GM12892 (cell line): ENCODE measurements around the gene FGGY.

Experiments used
- DNase-seq: peaks from one replicate; pipeline ENCODE4 v3.0.0; 2011; ENCODE audit not compliant: insufficient read length
- FAIRE-seq: peaks from 2 replicates; lab custom pipeline; 2011; peaks lifted over from hg19 to GRCh38; lab: Jason Lieb, UNC
- POLR2A ChIP-seq: IDR thresholded peaks from 2 replicates; pipeline ENCODE4 v1.6.1; 2011; ENCODE audit warnings: low read depth, low read length, control low read depth
- POLR2AphosphoS5 ChIP-seq: IDR thresholded peaks from 2 replicates; pipeline ENCODE4 v1.6.1; 2011; ENCODE audit warnings: low read depth, low read length, control low read depth
- TAF1 ChIP-seq: IDR thresholded peaks from 2 replicates; pipeline ENCODE4 v1.6.1; 2011; ENCODE audit warnings: low read depth, mild to moderate bottlenecking, control low read depth, low read length, borderline replicate concordance

The FGGY gene

GRCh38 chr1:59266927-59267293, 30.0 kb upstream of the FGGY start:
- FAIRE-seq, result peak; percentile 85
- DNase-seq, result no peak
- TF ChIP-seq TAF1 (no peak), POLR2AphosphoS5 (no peak)

GRCh38 chr1:59268406-59268805, 28.5 kb upstream of the FGGY start:
- FAIRE-seq, result no peak

GRCh38 chr1:59271561-59272260, 25.2 kb upstream of the FGGY start:
- TF ChIP-seq TAF1 (no peak), POLR2A (no peak)
- peak; percentile 74 for FAIRE-seq

More at GRCh38 chr1:59268406-59268805, 28.5 kb upstream of the FGGY start:
- DNase-seq, result no peak
- no peak for TF ChIP-seq POLR2A
- TF ChIP-seq TAF1, result no peak
- TF ChIP-seq POLR2AphosphoS5, result no peak

DNA sequence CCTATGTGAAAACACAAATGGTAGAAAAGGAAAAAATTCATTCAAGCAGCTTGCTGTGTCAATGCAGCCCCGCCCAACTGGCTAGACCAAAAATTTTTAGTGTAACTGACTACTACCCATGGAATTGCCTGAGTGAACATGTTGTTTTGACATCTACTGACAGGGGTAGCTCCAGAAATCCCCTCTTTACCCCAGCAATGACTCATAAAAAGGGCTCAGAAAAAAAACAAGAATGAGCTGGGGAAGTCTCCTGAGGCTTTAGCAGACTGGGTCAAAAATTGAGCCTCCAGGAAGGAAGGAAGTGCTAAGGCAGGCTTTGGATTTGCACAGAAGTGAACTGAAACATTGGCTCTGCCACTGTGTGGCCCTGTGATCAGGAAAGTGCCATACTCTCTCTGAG, 24.4 kb upstream of the FGGY start:
- no peak for FAIRE-seq

More at GRCh38 chr1:59271561-59272260, 25.2 kb upstream of the FGGY start:
- DNase-seq, result no peak

GRCh38 chr1:59276439-59276851, 20.4 kb upstream of the FGGY start:
- DNase-seq (no peak), FAIRE-seq (no peak)
- TF ChIP-seq POLR2A, result no peak
- no peak for TF ChIP-seq POLR2AphosphoS5
- TF ChIP-seq TAF1, result no peak

More for the DNA sequence above, 24.4 kb upstream of the FGGY start:
- DNase-seq, result no peak
- TF ChIP-seq POLR2A (no peak), POLR2AphosphoS5 (no peak), TAF1 (no peak)

GRCh38 chr1:59278780-59279354, 18.0 kb upstream of the FGGY start:
- no peak for FAIRE-seq
- no peak for TF ChIP-seq POLR2A
- TF ChIP-seq POLR2AphosphoS5, result no peak
- TF ChIP-seq TAF1, result no peak
- DNase-seq, result no peak

DNA sequence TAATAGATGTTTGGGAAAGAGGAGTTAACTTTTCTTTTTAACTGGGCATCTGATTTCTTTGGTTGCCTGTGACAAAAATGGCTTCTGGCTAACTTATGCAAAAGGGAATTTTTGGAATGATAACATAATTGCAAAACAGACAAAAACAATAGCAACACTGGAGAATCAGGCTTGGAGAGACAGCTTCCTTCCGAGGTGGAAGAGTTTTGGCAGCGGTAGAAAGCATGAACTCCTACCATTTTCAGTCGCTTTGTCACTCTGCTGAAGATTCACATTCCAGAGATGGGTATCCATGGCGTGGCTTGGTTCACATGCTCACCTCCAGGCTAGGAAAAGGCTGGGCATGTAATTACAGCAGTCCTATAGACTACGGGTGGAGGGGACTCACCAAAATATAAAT, 17.2 kb upstream of the FGGY start:
- DNase-seq (no peak), FAIRE-seq (no peak)
- no peak for TF ChIP-seq POLR2A
- no peak for TF ChIP-seq POLR2AphosphoS5
- no peak for TF ChIP-seq TAF1

DNA sequence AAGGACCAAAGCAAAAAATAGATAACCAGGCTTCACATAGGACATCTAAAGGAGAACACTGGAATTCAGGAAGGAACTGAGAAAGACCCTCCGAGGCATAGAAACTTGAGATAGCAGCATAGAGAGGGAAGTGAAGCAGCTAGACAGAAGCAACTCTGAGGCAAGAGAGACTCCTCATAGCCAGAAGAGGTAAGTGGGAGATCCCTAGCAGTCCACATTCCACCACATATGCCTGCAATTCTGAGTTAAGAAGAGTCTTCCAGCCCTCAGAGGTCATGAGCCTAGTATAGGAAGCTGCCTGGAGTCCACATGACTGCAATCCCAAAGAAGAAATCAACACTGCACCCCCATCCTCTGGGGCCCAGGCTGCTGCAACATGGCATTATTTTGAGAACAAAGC, 13.9 kb upstream of the FGGY start:
- TF ChIP-seq TAF1 (no peak), POLR2AphosphoS5 (no peak), POLR2A (no peak)
- no peak for FAIRE-seq
- DNase-seq, result no peak

GRCh38 chr1:59285691-59286090, 11.2 kb upstream of the FGGY start:
- FAIRE-seq (no peak), DNase-seq (no peak)
- TF ChIP-seq POLR2AphosphoS5 (no peak), POLR2A (no peak), TAF1 (no peak)

DNA sequence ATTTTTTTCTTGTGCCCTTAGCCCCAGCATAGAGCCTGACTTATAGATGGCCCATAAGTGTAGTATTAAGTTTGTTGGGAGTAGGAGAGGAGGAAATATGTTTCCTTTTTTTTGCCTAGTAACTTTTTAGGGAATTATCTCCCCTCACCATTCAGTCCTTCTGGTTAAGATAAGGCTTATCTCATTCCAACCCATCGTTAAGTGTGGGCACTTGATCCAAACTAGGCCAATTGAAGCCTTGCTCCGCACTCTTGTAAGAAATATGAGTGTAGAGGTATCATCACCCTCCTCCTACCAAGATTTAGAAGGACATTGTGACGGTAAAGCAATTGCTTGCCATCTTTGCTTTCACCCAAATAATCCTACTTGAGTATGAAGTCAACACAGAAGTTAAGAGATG, 8.8 kb upstream of the FGGY start:
- TF ChIP-seq TAF1, result no peak
- TF ChIP-seq POLR2A, result no peak
- TF ChIP-seq POLR2AphosphoS5, result no peak
- FAIRE-seq, result peak; percentile 46
- DNase-seq, result no peak

DNA sequence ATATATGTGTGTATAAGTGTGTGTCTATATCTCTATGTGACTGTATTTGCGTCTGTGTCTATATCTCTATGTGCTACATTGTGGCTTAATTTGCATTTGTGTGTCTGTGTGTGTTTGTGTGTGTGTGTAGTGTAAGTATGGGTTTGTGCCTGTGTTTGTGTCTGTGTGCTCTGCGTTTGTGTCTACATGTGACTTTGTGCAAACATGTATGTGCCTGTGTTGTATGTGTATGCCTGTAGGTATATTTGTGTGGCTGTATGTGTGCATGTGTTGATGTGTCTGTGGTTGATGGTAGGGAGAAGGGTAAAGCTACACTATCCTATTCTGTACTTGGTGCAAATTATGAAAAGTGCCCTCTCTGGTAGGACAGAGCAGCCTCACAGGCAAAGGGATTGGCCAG, 7.3 kb upstream of the FGGY start:
- TF ChIP-seq TAF1 (no peak), POLR2AphosphoS5 (no peak), POLR2A (no peak)
- FAIRE-seq (peak; percentile 61), DNase-seq (no peak)

GRCh38 chr1:59290193-59290949, 6.5 kb upstream of the FGGY start:
- DNase-seq, result no peak
- TF ChIP-seq POLR2AphosphoS5 (no peak), POLR2A (no peak), TAF1 (no peak)
- FAIRE-seq, result peak; percentile 78
